SU-DHL-6 (cell line): ENCODE data around the gene ARHGEF4.

ENCODE experiments used
- H2AFZ ChIP-seq: fragments of 200-600 bp; sonication (generic); 2 replicates; pipeline ENCODE4 v1.6.1; 2014; ENCODE audit warnings: low read depth, mild to moderate bottlenecking, moderate library complexity, mixed read lengths, antibody characterized with exemption, low read length; ENCODE audit not compliant: severe bottlenecking
- H3F3A ChIP-seq: fragments of 200-600 bp; shearing (Covaris generic); 2 replicates; pipeline ENCODE4 v1.6.0; 2016; ENCODE audit warnings: antibody characterized with exemption, mild to moderate bottlenecking; ENCODE audit not compliant: insufficient read depth
- H3K27ac ChIP-seq: fragments of 200-600 bp; sonication (generic); 2 replicates; pipeline ENCODE4 v1.5.1; 2016; ENCODE audit warnings: low read depth, mild to moderate bottlenecking, low read length, moderate library complexity, mixed read lengths
- H3K27me3 ChIP-seq: fragments of 200-600 bp; sonication (generic), shearing (Covaris generic); 2 replicates; pipeline ENCODE4 v1.6.0; 2014; ENCODE audit warnings: mild to moderate bottlenecking, low read length
- H3K36me3 ChIP-seq: fragments of 200-600 bp; sonication (generic); 2 replicates; pipeline ENCODE4 v1.6.1; 2014; ENCODE audit warnings: mild to moderate bottlenecking, low read length, mixed read lengths
- H3K4me2 ChIP-seq: fragments of 300-600, 200-600 bp; shearing (Covaris generic), sonication (generic); 2 replicates; pipeline ENCODE4 v1.6.0; 2014; ENCODE audit warnings: low read length, low read depth, mild to moderate bottlenecking; ENCODE audit not compliant: poor library complexity, severe bottlenecking
- H3K4me3 ChIP-seq: fragments of 200-600 bp; sonication (generic); 2 replicates; pipeline ENCODE4 v1.5.1; 2014; ENCODE audit warnings: antibody characterized with exemption, low read length, mild to moderate bottlenecking, mixed read lengths; ENCODE audit not compliant: insufficient read depth, poor library complexity, severe bottlenecking
- H3K79me2 ChIP-seq: fragments of 200-600 bp; sonication (generic); 2 replicates; pipeline ENCODE4 v1.6.1; 2014; ENCODE audit warnings: mild to moderate bottlenecking, low read length, moderate library complexity; ENCODE audit not compliant: insufficient read depth
- H3K9ac ChIP-seq: fragments of 200-600 bp; sonication (generic); 2 replicates; pipeline ENCODE4 v1.7.0; 2014; ENCODE audit warnings: mild to moderate bottlenecking, low read length
- H3K9me2 ChIP-seq: fragments of 200-600 bp; sonication (generic); replicated peaks from 2 replicates; pipeline ENCODE4 v1.6.1; 2014; ENCODE audit warnings: low read length; ENCODE audit not compliant: insufficient read depth
- H3K9me3 ChIP-seq: fragments of 200-600 bp; sonication (generic); 2 replicates; pipeline ENCODE4 v1.6.1; 2014; ENCODE audit warnings: low read length, mixed read lengths; ENCODE audit not compliant: insufficient read depth
- H4K20me1 ChIP-seq: fragments of 200-600 bp; sonication (generic); 2 replicates; pipeline ENCODE4 v1.6.1; 2014; ENCODE audit warnings: low read depth, mild to moderate bottlenecking, antibody characterized with exemption, low read length, moderate library complexity, mixed read lengths
- CTCF ChIP-seq: fragments of 200-600 bp; sonication (generic); IDR thresholded peaks from one replicate; pipeline ENCODE4 v1.5.1; 2017; ENCODE audit warnings: antibody characterized with exemption, mild to moderate bottlenecking, low read length, moderate library complexity; ENCODE audit not compliant: insufficient read depth, poor library complexity, severe bottlenecking
- EZH2phosphoT487 ChIP-seq: fragments of 200-600 bp; sonication (generic), shearing (Covaris generic); conservative IDR thresholded peaks from 2 replicates; pipeline ENCODE4 v1.6.1; 2018; ENCODE audit warnings: mild to moderate bottlenecking, antibody characterized with exemption, low read length, moderate library complexity, mixed read lengths

ARHGEF4 gene

GRCh38 chr2:131039101-131039440 is 202.4 kb downstream of the ARHGEF4 start:
- H3K4me2 ChIP-seq = no peak overlapping the region
- H2AFZ ChIP-seq = no peak overlapping the region

GRCh38 chr2:131039535-131039907 is 202.8 kb downstream of the ARHGEF4 start:
- Histone ChIP-seq H3K9ac (no peak overlapping the region), H3K27ac (no peak overlapping the region), H4K20me1 (no peaks in the 10 kb centered on the region), H2AFZ (no peak overlapping the region), H3K79me2 (no peaks in the 10 kb centered on the region), H3K4me2 (no peak overlapping the region), H3K4me3 (no peak overlapping the region), H3K9me2 (no peaks in the 10 kb centered on the region), H3F3A (no peaks in the 10 kb centered on the region), H3K9me3 (no peaks in the 10 kb centered on the region), H3K36me3 (no peaks in the 10 kb centered on the region), H3K27me3 (no peaks in the 10 kb centered on the region)
- TF ChIP-seq EZH2phosphoT487 (no peak), CTCF (no peak)

More at GRCh38 chr2:131039101-131039440, 202.4 kb downstream of the ARHGEF4 start:
- no peak overlapping the region for H3K9ac ChIP-seq
- H3K9me3 ChIP-seq = no peaks in the 10 kb centered on the region
- H3K27ac ChIP-seq = no peak overlapping the region
- no peaks in the 10 kb centered on the region for H3K27me3 ChIP-seq
- no peaks in the 10 kb centered on the region for H3K36me3 ChIP-seq
- no peaks in the 10 kb centered on the region for H3F3A ChIP-seq
- H3K79me2 ChIP-seq = no peaks in the 10 kb centered on the region
- no peaks in the 10 kb centered on the region for H4K20me1 ChIP-seq
- H3K4me3 ChIP-seq = no peak overlapping the region
- TF ChIP-seq CTCF = no peak
- TF ChIP-seq EZH2phosphoT487 = no peak
- H3K9me2 ChIP-seq = no peaks in the 10 kb centered on the region

GRCh38 chr2:131039908-131040660 is 203.4 kb downstream of the ARHGEF4 start:
- Histone ChIP-seq H4K20me1 (no peaks in the 10 kb centered on the region), H3K79me2 (no peaks in the 10 kb centered on the region), H3K4me3 (no peak overlapping the region), H3K9me2 (no peaks in the 10 kb centered on the region), H3K9ac (no peak overlapping the region), H3K9me3 (no peaks in the 10 kb centered on the region), H3F3A (no peaks in the 10 kb centered on the region), H3K27ac (no peak overlapping the region), H2AFZ (no peak overlapping the region), H3K36me3 (no peaks in the 10 kb centered on the region), H3K27me3 (no peaks in the 10 kb centered on the region), H3K4me2 (no peak overlapping the region)
- TF ChIP-seq CTCF (no peak), EZH2phosphoT487 (no peak)
